ENCODE results near the gene RBBP4. TPM values are rescaled to one million over a fixed set of nuclear protein-coding genes. Genes with fewer than 3 reads are reported as not detected.

Gene RBBP4
- total RNA-seq, 4 donors from 2014 or later = 40.4 to 117 (median 67.7) TPM

Small RNA genes within 50 kb of the gene (small RNA-seq; reads per million reads assigned to genes)
- 0 reads per million in 4 donors for gene RF00019

Other genes with a start within 250 kb of the RBBP4 start
- gene ZBTB8B, start 186.1 kb upstream of the RBBP4 start, total RNA-seq = under 1 TPM in 1 of 4 donors, not detected in 3; under 0.01 TPM
- 10 to 100 TPM in 1 of 4 donors, 1 to 10 TPM in 3; 2.2 to 21.1 (median 6.6) TPM for gene ZBTB8A, start 111.8 kb upstream of the RBBP4 start, total RNA-seq
- 10 to 100 TPM in 3 of 4 donors, 1 to 10 TPM in 1; 3.4 to 72.9 (median 34.5) TPM for gene ZBTB8OS, start 658 bp upstream of the RBBP4 start, total RNA-seq
- gene SYNC, start 51.6 kb downstream of the RBBP4 start, total RNA-seq = 10 to 100 TPM; 24.9 to 95.5 (median 43.8) TPM
- gene YARS1, start 166.2 kb downstream of the RBBP4 start, total RNA-seq = 10 to 100 TPM; 23.9 to 54.5 (median 33.8) TPM
- gene S100PBP, start 166.4 kb downstream of the RBBP4 start, total RNA-seq = 100 to 1,000 TPM in 1 of 4 donors, 10 to 100 TPM in 3; 26.2 to 257 (median 40.7) TPM
- under 1 TPM in 2 of 4 donors, not detected in 2; 0.32 to 0.55 TPM for gene FNDC5, start 219.7 kb downstream of the RBBP4 start, total RNA-seq
- under 1 TPM in 2 of 4 donors, not detected in 2; 0.64 to 0.96 TPM for gene HPCA, start 235.3 kb downstream of the RBBP4 start, total RNA-seq

All from transverse colon (tissue), 4 donors.